HG02763 (cell line): ENCODE data around the gene SERPIND1.

Source experiments
- ATAC-seq: cut with Tn5 transposase; IDR thresholded peaks from one replicate; pipeline ENCODE4 v1.9.1; 2021; ENCODE audit warnings: mild to moderate bottlenecking, moderate library complexity; ENCODE audit not compliant: unreplicated experiment

The SERPIND1 gene

GRCh38 chr22:20788627-20789344 is 14.9 kb downstream of the SERPIND1 start:
- no peak for ATAC-seq

GRCh38 chr22:20792221-20792965 is 18.5 kb downstream of the SERPIND1 start:
- no peak for ATAC-seq

GRCh38 chr22:20792966-20793728 is 19.2 kb downstream of the SERPIND1 start:
- ATAC-seq = no peak

- no peak for ATAC-seq
These were observed 20.1 kb downstream of the SERPIND1 start for GRCh38 chr22:20793748-20794649.

GRCh38 chr22:20794650-20795413 is 20.9 kb downstream of the SERPIND1 start:
- no peak for ATAC-seq

GRCh38 chr22:20796731-20797130 is 22.8 kb downstream of the SERPIND1 start:
- no peak for ATAC-seq

- ATAC-seq = no peak
These were observed 24.3 kb downstream of the SERPIND1 start for GRCh38 chr22:20798218-20798617.

GRCh38 chr22:20798974-20799373 is 25.1 kb downstream of the SERPIND1 start:
- no peak for ATAC-seq

- ATAC-seq = no peak
These were observed 25.5 kb downstream of the SERPIND1 start for GRCh38 chr22:20799449-20799848.

- ATAC-seq = no peak
These were observed 28.5 kb downstream of the SERPIND1 start for GRCh38 chr22:20802452-20802851.

GRCh38 chr22:20802922-20803553 is 29.1 kb downstream of the SERPIND1 start:
- ATAC-seq = no peak

- ATAC-seq = no peak
These were observed 29.9 kb downstream of the SERPIND1 start for GRCh38 chr22:20803696-20804324.

- ATAC-seq = no peak
These were observed 30.7 kb downstream of the SERPIND1 start for GRCh38 chr22:20804650-20805049.

GRCh38 chr22:20805972-20806471 is 32.1 kb downstream of the SERPIND1 start:
- ATAC-seq = no peak

GRCh38 chr22:20807315-20807752 is 33.4 kb downstream of the SERPIND1 start:
- no peak for ATAC-seq

GRCh38 chr22:20808844-20809243 is 34.9 kb downstream of the SERPIND1 start:
- no peak for ATAC-seq

- ATAC-seq = no peak
These were observed 35.7 kb downstream of the SERPIND1 start for GRCh38 chr22:20809538-20810185.

GRCh38 chr22:20810645-20811044 is 36.7 kb downstream of the SERPIND1 start:
- no peak for ATAC-seq
